WI38 (cell line): Measurements from ENCODE around the gene ACTA1.
"Not testable (repeated sequence)": the region's sequence is repeated elsewhere in the genome, so short reads cannot be mapped to it uniquely, and the experiment has no call there.

Source experiments
- H3K4me3 ChIP-seq: 2 replicates; pipeline ENCODE4 v1.5.1; 2011; ENCODE audit warnings: low read depth, mild to moderate bottlenecking, control low read depth, low read length
- TF ChIP-seq, protein P1 (sequence below): IDR thresholded peaks from 2 replicates; pipeline ENCODE4 v1.5.1; 2012; ENCODE audit warnings: low read depth, mild to moderate bottlenecking, control low read depth, low read length

The ACTA1 gene

DNA sequence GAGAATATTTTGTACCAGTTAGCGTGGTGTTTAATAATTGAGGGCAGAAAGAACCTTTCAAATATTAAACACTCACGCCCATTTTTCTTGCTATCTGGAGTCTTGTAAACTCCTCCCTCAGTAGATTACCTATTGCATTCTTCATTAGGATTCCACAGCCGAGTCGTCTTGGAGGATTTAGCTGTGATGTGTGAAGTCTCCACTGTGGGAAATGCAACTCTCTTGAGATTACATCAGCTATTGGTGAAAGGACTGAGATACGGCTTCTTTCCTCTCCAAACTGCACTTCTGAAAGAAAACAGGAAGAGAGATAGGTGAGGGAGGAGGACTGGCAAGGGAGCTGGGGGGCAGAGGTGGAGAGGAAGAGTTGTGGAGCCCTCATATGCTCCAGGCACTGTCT, 36.1 kb downstream of the ACTA1 start:
- TF ChIP-seq, protein P1, sequence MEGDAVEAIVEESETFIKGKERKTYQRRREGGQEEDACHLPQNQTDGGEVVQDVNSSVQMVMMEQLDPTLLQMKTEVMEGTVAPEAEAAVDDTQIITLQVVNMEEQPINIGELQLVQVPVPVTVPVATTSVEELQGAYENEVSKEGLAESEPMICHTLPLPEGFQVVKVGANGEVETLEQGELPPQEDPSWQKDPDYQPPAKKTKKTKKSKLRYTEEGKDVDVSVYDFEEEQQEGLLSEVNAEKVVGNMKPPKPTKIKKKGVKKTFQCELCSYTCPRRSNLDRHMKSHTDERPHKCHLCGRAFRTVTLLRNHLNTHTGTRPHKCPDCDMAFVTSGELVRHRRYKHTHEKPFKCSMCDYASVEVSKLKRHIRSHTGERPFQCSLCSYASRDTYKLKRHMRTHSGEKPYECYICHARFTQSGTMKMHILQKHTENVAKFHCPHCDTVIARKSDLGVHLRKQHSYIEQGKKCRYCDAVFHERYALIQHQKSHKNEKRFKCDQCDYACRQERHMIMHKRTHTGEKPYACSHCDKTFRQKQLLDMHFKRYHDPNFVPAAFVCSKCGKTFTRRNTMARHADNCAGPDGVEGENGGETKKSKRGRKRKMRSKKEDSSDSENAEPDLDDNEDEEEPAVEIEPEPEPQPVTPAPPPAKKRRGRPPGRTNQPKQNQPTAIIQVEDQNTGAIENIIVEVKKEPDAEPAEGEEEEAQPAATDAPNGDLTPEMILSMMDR = no peak

DNA sequence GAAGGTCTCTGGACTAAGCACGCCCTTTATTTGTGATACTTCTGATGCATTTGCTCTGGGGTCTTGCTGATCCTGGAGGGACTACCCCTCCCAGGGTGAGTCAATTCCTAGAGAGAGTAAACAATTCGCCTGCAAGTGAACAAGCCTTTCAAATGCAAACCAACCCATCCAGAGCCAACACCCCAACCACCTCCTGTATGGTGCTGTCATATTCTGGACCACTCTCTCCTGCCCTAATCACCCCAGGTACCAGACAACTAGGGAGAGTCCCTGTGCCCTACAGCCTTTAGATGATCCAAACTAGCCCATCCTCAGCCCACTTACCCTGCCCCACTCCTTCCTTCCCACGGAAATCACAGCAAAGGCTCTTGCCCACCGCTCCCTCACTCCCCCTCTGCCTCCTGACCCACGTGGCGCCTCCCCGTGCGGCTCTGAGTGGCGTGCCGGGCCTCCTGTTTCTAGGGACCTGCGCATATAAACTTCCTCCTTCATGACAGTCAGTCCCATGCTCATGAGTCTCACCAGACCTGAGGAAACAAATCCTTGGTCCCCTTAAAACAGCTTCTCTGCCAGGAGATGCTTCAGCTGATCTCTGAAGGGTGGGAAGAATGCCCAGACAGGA, 37.2 kb downstream of the ACTA1 start:
- TF ChIP-seq, protein P1 = no peak
- no peak overlapping the region for H3K4me3 ChIP-seq

More for the DNA sequence above, 36.1 kb downstream of the ACTA1 start:
- H3K4me3 ChIP-seq = no peak overlapping the region

DNA sequence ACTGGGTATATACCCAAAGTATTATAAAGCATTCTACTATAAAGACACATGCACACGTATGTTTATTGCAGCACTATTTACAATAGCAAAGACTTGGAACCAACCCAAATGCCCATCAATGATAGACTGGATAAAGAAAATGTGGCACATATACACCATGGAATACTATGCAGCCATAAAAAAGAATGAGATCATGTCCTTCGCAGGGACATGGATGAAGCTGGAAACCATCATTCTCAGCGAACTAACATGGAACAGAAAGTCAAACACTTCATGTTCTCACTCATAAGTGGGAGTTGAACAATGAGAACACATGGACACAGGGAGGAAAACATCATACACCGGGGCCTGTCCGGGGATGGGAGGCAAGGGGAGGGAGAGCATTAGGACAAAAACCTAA, 39.4 kb downstream of the ACTA1 start:
- not testable (repeated sequence) for H3K4me3 ChIP-seq

DNA sequence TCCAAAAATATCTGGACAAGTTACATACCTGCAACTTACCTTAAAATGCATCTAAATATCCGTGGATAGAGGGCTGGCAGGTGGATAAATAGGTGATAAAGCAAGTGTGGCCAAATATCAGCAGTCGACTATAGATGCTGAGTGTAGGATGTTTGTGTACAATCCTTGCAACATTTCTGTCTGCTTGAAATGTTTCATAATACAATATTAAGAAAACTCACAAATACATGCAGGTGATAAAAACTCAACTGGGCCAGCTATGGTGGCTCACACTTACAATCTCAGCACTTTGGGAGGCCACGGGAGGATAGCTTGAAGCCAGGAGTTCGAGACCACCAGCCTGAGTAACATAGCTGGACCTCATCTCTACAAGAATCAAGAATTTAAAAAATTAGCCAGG, 41.0 kb downstream of the ACTA1 start:
- no peak overlapping the region for H3K4me3 ChIP-seq
- TF ChIP-seq, protein P1 = no peak

DNA sequence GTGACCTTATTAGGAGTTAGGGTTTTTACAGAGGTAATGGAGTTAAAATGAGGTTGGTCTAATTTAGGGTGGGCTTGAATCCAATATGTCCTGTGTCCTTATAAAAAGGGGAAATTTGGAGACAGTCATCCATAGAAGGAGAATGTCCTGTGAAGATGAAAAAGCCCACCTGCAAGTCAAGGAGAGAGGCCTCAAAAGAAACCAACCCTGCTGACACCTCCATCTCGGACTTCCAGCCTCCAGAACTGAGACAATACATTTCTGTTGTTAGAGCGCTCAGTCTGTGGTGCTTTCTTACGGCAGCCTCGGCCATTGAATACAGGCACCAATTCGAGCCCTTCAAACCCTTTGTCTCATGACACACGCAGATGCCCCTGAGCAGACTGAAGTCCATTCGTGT, 43.8 kb downstream of the ACTA1 start:
- TF ChIP-seq, protein P1 = no peak
- H3K4me3 ChIP-seq = no peak overlapping the region

DNA sequence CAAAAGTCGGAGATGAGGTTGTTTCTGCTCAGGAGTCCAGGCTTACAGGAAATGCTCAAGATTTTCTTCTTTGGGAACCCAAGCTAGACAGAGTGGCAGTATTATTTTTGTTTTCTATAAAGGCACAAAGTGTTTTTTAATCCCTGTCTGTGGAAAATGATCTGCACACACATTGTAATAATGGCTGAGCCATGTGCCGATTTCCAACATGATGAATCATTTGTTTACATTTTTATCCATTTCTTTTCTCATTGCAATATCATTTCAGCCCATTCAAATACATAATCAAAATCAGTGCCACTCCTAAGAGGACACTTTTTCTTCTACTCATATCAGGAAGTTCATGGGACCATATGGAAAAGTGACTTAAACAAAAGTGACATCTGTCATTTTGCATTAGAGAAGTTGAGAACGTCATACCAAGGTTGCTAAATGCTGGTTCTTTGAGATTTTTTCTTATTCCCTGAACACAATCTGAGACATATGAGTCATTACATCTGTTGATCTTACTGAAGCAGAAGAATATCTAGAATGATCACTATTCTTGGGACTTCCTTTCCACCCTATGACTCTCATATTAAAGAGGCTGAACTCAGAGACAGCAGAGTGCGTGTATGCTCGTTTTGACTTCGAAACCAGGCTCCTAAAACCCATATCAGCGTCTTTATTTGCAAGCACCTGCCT, 44.9 kb downstream of the ACTA1 start:
- no peak overlapping the region for H3K4me3 ChIP-seq
- TF ChIP-seq, protein P1 = no peak

DNA sequence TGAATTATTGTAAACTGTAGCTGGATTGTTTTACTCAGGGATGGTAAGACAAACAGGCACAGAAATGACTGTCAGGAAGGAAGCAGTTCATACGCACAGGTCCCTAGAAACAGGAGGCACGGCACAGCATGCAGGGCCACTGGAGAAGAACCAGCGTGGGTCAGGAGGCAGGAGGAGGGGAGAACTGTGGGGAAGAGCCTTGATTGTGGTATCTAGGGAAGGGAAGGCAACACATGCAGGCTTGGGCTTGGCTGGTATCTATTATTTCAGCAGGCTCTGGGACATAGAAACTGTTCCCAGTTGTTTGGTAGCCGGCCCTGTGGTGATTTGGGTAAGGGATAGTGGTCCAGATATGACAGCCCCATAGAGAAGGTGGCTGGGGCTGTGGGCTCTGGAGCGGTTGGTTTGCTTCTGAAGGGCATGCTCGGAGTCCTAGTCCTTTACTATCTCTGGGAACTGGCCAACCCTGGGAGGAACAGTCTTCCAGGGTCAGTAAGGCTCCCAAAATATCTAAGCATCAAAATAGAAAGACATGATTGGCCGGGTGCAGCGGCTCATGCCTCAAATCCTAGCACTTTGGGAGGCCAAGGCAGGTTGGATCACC, 47.9 kb downstream of the ACTA1 start:
- TF ChIP-seq, protein P1 = no peak
- no peak overlapping the region for H3K4me3 ChIP-seq
